HepG2 (cell line): ENCODE results near the gene ACADVL. TPM values are rescaled to one million over a fixed set of nuclear protein-coding genes. Genes with fewer than 3 reads are reported as not detected.

Experiments used
- CEBPG ChIP-seq: IDR thresholded peaks from 2 replicates; pipeline ENCODE4 v1.6.1; 2016
- ERF ChIP-seq: IDR thresholded peaks from 2 replicates; pipeline ENCODE4 v1.6.1; 2018; ENCODE audit warnings: missing biosample characterization, missing genetic modification reagents
- LBX2 ChIP-seq: sonication (generic); formaldehyde crosslinking; IDR thresholded peaks from 2 replicates; pipeline ENCODE4 v1.5.0; 2020; ENCODE audit warnings: missing genetic modification reagents, mild to moderate bottlenecking, borderline replicate concordance
- PBX2 ChIP-seq: IDR thresholded peaks from 2 replicates; pipeline ENCODE4 v1.6.1; 2016; ENCODE audit warnings: control low read depth
- POGZ ChIP-seq: sonication (generic); formaldehyde crosslinking; IDR thresholded peaks from 2 replicates; pipeline ENCODE4 v1.4.0; 2020; ENCODE audit warnings: mild to moderate bottlenecking, missing genetic modification reagents
- REXO4 ChIP-seq: sonication (generic); formaldehyde crosslinking; IDR thresholded peaks from 2 replicates; pipeline ENCODE4 v1.8.0; 2022; ENCODE audit warnings: missing genetic modification reagents, mild to moderate bottlenecking, borderline replicate concordance
- TBX3 ChIP-seq: fragments of 450-650 bp; IDR thresholded peaks from 2 replicates; pipeline ENCODE4 v1.6.1; 2017; ENCODE audit warnings: antibody characterized with exemption, mild to moderate bottlenecking, inconsistent platforms, borderline replicate concordance
- THAP9 ChIP-seq: sonication (generic); formaldehyde crosslinking; IDR thresholded peaks from 2 replicates; pipeline ENCODE4; 2020; ENCODE audit warnings: missing genetic modification reagents, mild to moderate bottlenecking, borderline replicate concordance
- TOPORS ChIP-seq: sonication (generic); formaldehyde crosslinking; IDR thresholded peaks from 2 replicates; pipeline ENCODE4 v1.8.0; 2023; ENCODE audit warnings: mild to moderate bottlenecking, missing genetic modification reagents
- ZFP82 ChIP-seq: sonication (generic); formaldehyde crosslinking; IDR thresholded peaks from 2 replicates; pipeline ENCODE4 v1.5.1; 2020; ENCODE audit warnings: mild to moderate bottlenecking, missing genetic modification reagents, borderline replicate concordance
- ZKSCAN8 ChIP-seq: IDR thresholded peaks from 2 replicates; pipeline ENCODE4 v1.6.1; 2016; ENCODE audit warnings: borderline replicate concordance, missing genetic modification reagents, missing compliant biosample characterization
- ZNF383 ChIP-seq: sonication (generic); formaldehyde crosslinking; IDR thresholded peaks from 2 replicates; pipeline ENCODE4 v1.4.0; 2020; ENCODE audit warnings: missing genetic modification reagents, mild to moderate bottlenecking, borderline replicate concordance
- ZNF441 ChIP-seq: sonication (generic); formaldehyde crosslinking; IDR thresholded peaks from 2 replicates; pipeline ENCODE4 v1.7.0; 2021; ENCODE audit warnings: missing genetic modification reagents, borderline replicate concordance
- ZNF616 ChIP-seq: sonication (generic); formaldehyde crosslinking; IDR thresholded peaks from 2 replicates; pipeline ENCODE4 v1.5.0; 2020; ENCODE audit warnings: low read depth, mild to moderate bottlenecking, missing genetic modification reagents
- ZNF777 ChIP-seq: sonication (generic); formaldehyde crosslinking; IDR thresholded peaks from 2 replicates; pipeline ENCODE4 v1.4.0; 2020; ENCODE audit warnings: missing genetic modification reagents
- polyA plus RNA-seq, 8 experiments: library from polyadenylated mRNA; depleted of rRNA in 3 of 8; stranded (reverse) in 7 of 8; unstranded in 1 of 8; fragments of >200 nt; fragmentation: Illumina TruSeq in 4 of 8; extraction: Trizol in 4 of 8; gene quantifications; 2 replicates each; pipeline versions ENCODE4 v1.2.1 to v1.2.3, GENCODE V29; 2011 to 2016; ENCODE audit warnings: low read depth in 4 of 8, missing spikeins in 1 of 8, mixed read lengths in 1 of 8; ENCODE audit not compliant: insufficient read depth in 1 of 8
- total RNA-seq, 5 experiments: library from RNA; depleted of rRNA; stranded (reverse); fragments of >200 nt; fragmentation: Illumina TruSeq; extraction: Trizol; gene quantifications; 2 replicates each; pipeline ENCODE4 v1.2.3, GENCODE V29; 2016; ENCODE audit warnings: low read depth in 1 of 5
- TF ChIP-seq, protein P1 (sequence below): sonication (generic); formaldehyde crosslinking; IDR thresholded peaks from 2 replicates; pipeline ENCODE4 v1.8.1; 2023; ENCODE audit warnings: mild to moderate bottlenecking, inconsistent platforms, moderate library complexity, missing genetic modification reagents, borderline replicate concordance
- TF ChIP-seq, protein P2 (sequence below): sonication (generic); formaldehyde crosslinking; IDR thresholded peaks from 2 replicates; pipeline ENCODE4 v1.4.0; 2020; ENCODE audit warnings: missing genetic modification reagents
- TF ChIP-seq, protein P3 (sequence below): sonication (generic); formaldehyde crosslinking; IDR thresholded peaks from 2 replicates; pipeline ENCODE4 v1.9.0; 2022; ENCODE audit warnings: missing genetic modification reagents, mild to moderate bottlenecking, borderline replicate concordance
- TF ChIP-seq, protein P4 (sequence below): sonication (generic); formaldehyde crosslinking; IDR thresholded peaks from 2 replicates; pipeline ENCODE4 v1.5.1; 2020; ENCODE audit warnings: missing genetic modification reagents, mild to moderate bottlenecking, borderline replicate concordance

ACADVL gene
- total and polyA plus RNA-seq, 2 of the 13 experiments (the other 11 are each of a cell fraction or from before 2014, with no cell fraction given): 219 to 412 TPM

- TF ChIP-seq, protein P1, sequence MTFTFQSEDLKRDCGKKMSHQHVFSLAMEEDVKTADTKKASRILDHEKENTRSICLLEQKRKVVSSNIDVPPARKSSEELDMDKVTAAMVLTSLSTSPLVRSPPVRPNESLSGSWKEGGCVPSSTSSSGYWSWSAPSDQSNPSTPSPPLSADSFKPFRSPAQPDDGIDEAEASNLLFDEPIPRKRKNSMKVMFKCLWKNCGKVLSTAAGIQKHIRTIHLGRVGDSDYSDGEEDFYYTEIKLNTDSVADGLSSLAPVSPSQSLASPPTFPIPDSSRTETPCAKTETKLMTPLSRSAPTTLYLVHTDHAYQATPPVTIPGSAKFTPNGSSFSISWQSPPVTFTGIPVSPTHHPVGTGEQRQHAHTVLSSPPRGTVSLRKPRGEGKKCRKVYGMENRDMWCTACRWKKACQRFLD: no peak
- TF ChIP-seq ZKSCAN8 (no peak; the same call in 1 of the 2 replicates), TBX3 (no peak), LBX2 (CRISPR knock-in tag) (no peak), ZNF616 (CRISPR knock-in tag) (no peak), ZNF441 (CRISPR knock-in tag) (peak; percentile 74; the same call in 1 of the 2 replicates), POGZ (CRISPR knock-in tag) (no peak), TOPORS (no peak), CEBPG (peak; percentile 26; the same call in 1 of the 2 replicates), ERF (CRISPR knock-in tag) (peak; percentile 72), THAP9 (CRISPR knock-in tag) (no peak), REXO4 (no peak), ZNF777 (no peak), ZFP82 (CRISPR knock-in tag) (no peak), PBX2 (CRISPR knock-in tag) (no peak), ZNF383 (CRISPR knock-in tag) (no peak)
- TF ChIP-seq, protein P2, sequence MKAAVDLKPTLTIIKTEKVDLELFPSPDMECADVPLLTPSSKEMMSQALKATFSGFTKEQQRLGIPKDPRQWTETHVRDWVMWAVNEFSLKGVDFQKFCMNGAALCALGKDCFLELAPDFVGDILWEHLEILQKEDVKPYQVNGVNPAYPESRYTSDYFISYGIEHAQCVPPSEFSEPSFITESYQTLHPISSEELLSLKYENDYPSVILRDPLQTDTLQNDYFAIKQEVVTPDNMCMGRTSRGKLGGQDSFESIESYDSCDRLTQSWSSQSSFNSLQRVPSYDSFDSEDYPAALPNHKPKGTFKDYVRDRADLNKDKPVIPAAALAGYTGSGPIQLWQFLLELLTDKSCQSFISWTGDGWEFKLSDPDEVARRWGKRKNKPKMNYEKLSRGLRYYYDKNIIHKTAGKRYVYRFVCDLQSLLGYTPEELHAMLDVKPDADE (CRISPR knock-in tag): no peak
- TF ChIP-seq, protein P3, sequence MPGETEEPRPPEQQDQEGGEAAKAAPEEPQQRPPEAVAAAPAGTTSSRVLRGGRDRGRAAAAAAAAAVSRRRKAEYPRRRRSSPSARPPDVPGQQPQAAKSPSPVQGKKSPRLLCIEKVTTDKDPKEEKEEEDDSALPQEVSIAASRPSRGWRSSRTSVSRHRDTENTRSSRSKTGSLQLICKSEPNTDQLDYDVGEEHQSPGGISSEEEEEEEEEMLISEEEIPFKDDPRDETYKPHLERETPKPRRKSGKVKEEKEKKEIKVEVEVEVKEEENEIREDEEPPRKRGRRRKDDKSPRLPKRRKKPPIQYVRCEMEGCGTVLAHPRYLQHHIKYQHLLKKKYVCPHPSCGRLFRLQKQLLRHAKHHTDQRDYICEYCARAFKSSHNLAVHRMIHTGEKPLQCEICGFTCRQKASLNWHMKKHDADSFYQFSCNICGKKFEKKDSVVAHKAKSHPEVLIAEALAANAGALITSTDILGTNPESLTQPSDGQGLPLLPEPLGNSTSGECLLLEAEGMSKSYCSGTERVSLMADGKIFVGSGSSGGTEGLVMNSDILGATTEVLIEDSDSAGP (CRISPR knock-in tag): peak; percentile 59; the same call in 1 of the 2 replicates
- TF ChIP-seq, protein P4, sequence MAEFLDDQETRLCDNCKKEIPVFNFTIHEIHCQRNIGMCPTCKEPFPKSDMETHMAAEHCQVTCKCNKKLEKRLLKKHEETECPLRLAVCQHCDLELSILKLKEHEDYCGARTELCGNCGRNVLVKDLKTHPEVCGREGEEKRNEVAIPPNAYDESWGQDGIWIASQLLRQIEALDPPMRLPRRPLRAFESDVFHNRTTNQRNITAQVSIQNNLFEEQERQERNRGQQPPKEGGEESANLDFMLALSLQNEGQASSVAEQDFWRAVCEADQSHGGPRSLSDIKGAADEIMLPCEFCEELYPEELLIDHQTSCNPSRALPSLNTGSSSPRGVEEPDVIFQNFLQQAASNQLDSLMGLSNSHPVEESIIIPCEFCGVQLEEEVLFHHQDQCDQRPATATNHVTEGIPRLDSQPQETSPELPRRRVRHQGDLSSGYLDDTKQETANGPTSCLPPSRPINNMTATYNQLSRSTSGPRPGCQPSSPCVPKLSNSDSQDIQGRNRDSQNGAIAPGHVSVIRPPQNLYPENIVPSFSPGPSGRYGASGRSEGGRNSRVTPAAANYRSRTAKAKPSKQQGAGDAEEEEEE (CRISPR knock-in tag): no peak
Observed at GRCh38 chr17:7184091-7184488, 35.6 kb upstream of the ACADVL start (continued).
